Effector memory CD4-positive, alpha-beta T cell (primary cell): Measurements from ENCODE around the gene RGL1.

Experiments
- DNase-seq, 3 donors: peaks; one replicate each; pipeline ENCODE4 v3.0.0-alpha.2; 2020
- H3K27ac ChIP-seq: 2 replicates; pipeline ENCODE4 v1.7.0; 2013; ENCODE audit warnings: mild to moderate bottlenecking, low read length, moderate library complexity; ENCODE audit not compliant: insufficient read depth, poor library complexity, severe bottlenecking
- H3K27me3 ChIP-seq: replicated peaks from 2 replicates; pipeline ENCODE4 v1.7.0; 2013; ENCODE audit warnings: mild to moderate bottlenecking, low read length; ENCODE audit not compliant: insufficient read depth, control insufficient read depth, poor library complexity, severe bottlenecking
- H3K36me3 ChIP-seq: 2 replicates; pipeline ENCODE4 v1.7.0; 2013; ENCODE audit warnings: mild to moderate bottlenecking, low read length, moderate library complexity; ENCODE audit not compliant: control insufficient read depth, insufficient read depth
- H3K4me1 ChIP-seq: 2 replicates; pipeline ENCODE4 v1.7.0; 2013; ENCODE audit warnings: low read length, mild to moderate bottlenecking; ENCODE audit not compliant: control insufficient read depth, insufficient read depth, poor library complexity, severe bottlenecking
- H3K4me3 ChIP-seq: 2 replicates; pipeline ENCODE4 v1.7.0; 2013; ENCODE audit warnings: low read length, low read depth, mild to moderate bottlenecking; ENCODE audit not compliant: insufficient read depth, poor library complexity, severe bottlenecking
- H3K9me3 ChIP-seq: 2 replicates; pipeline ENCODE4 v1.7.0; 2013; ENCODE audit warnings: mild to moderate bottlenecking, low read length, moderate library complexity; ENCODE audit not compliant: control insufficient read depth

The RGL1 gene

GRCh38 chr1:183850852-183851251 lies 45.9 kb downstream of the RGL1 start:
- H3K9me3 ChIP-seq: no peaks in the 10 kb centered on the region
- DNase-seq: no peak
- no peaks in the 10 kb centered on the region for H3K27me3 ChIP-seq
- H3K27ac ChIP-seq: no peak overlapping the region
- no peak overlapping the region for H3K4me3 ChIP-seq
- no peaks in the 10 kb centered on the region for H3K4me1 ChIP-seq
- no peaks in the 10 kb centered on the region for H3K36me3 ChIP-seq

- no peak for DNase-seq
- Histone ChIP-seq H3K27ac (no peak overlapping the region), H3K4me3 (no peak overlapping the region), H3K9me3 (no peaks in the 10 kb centered on the region), H3K27me3 (no peaks in the 10 kb centered on the region), H3K36me3 (no peaks in the 10 kb centered on the region), H3K4me1 (no peaks in the 10 kb centered on the region)
Observed at GRCh38 chr1:183859119-183859518, 54.2 kb downstream of the RGL1 start.

GRCh38 chr1:183859831-183860230 lies 54.9 kb downstream of the RGL1 start:
- H3K9me3 ChIP-seq: no peaks in the 10 kb centered on the region
- DNase-seq: no peak
- no peaks in the 10 kb centered on the region for H3K27me3 ChIP-seq

GRCh38 chr1:183862967-183863366 lies 58.0 kb downstream of the RGL1 start:
- Histone ChIP-seq H3K27ac (no peak overlapping the region), H3K9me3 (no peaks in the 10 kb centered on the region), H3K36me3 (no peaks in the 10 kb centered on the region), H3K4me1 (no peaks in the 10 kb centered on the region), H3K27me3 (no peaks in the 10 kb centered on the region), H3K4me3 (no peak overlapping the region)
- DNase-seq: no peak

More at GRCh38 chr1:183859831-183860230, 54.9 kb downstream of the RGL1 start:
- Histone ChIP-seq H3K4me3 (no peak overlapping the region), H3K36me3 (no peaks in the 10 kb centered on the region), H3K27ac (no peak overlapping the region), H3K4me1 (no peaks in the 10 kb centered on the region)

GRCh38 chr1:183863852-183864251 lies 58.9 kb downstream of the RGL1 start:
- DNase-seq: no peak
- Histone ChIP-seq H3K9me3 (no peaks in the 10 kb centered on the region), H3K27me3 (no peaks in the 10 kb centered on the region), H3K4me3 (no peak overlapping the region), H3K27ac (no peak overlapping the region), H3K4me1 (no peaks in the 10 kb centered on the region), H3K36me3 (no peaks in the 10 kb centered on the region)

GRCh38 chr1:183864611-183865010 lies 59.7 kb downstream of the RGL1 start:
- H3K27ac ChIP-seq: no peak overlapping the region

GRCh38 chr1:183869230-183869629 lies 64.3 kb downstream of the RGL1 start:
- Histone ChIP-seq H3K4me3 (no peak overlapping the region), H3K27ac (no peak overlapping the region), H3K4me1 (no peaks in the 10 kb centered on the region), H3K27me3 (no peaks in the 10 kb centered on the region), H3K36me3 (no peaks in the 10 kb centered on the region), H3K9me3 (no peaks in the 10 kb centered on the region)
- no peak for DNase-seq

More at GRCh38 chr1:183864611-183865010, 59.7 kb downstream of the RGL1 start:
- H3K36me3 ChIP-seq: no peaks in the 10 kb centered on the region
- no peaks in the 10 kb centered on the region for H3K4me1 ChIP-seq
- H3K27me3 ChIP-seq: no peaks in the 10 kb centered on the region
- DNase-seq: no peak
- no peaks in the 10 kb centered on the region for H3K9me3 ChIP-seq
- H3K4me3 ChIP-seq: no peak overlapping the region

GRCh38 chr1:183869664-183870063 lies 64.7 kb downstream of the RGL1 start:
- H3K4me1 ChIP-seq: no peaks in the 10 kb centered on the region
- no peak for DNase-seq
- no peaks in the 10 kb centered on the region for H3K27me3 ChIP-seq
- H3K36me3 ChIP-seq: no peaks in the 10 kb centered on the region
- no peak overlapping the region for H3K27ac ChIP-seq
- no peak overlapping the region for H3K4me3 ChIP-seq
- H3K9me3 ChIP-seq: no peaks in the 10 kb centered on the region

- H3K27ac ChIP-seq: no peak overlapping the region
- DNase-seq: no peak
- H3K36me3 ChIP-seq: no peaks in the 10 kb centered on the region
- no peaks in the 10 kb centered on the region for H3K27me3 ChIP-seq
- H3K4me3 ChIP-seq: no peak overlapping the region
- H3K9me3 ChIP-seq: no peaks in the 10 kb centered on the region
- no peaks in the 10 kb centered on the region for H3K4me1 ChIP-seq
Observed at GRCh38 chr1:183870351-183871077, 65.6 kb downstream of the RGL1 start.

- H3K4me3 ChIP-seq: no peak overlapping the region
- H3K27me3 ChIP-seq: no peaks in the 10 kb centered on the region
- H3K9me3 ChIP-seq: no peaks in the 10 kb centered on the region
- no peak overlapping the region for H3K27ac ChIP-seq
- no peaks in the 10 kb centered on the region for H3K4me1 ChIP-seq
- no peaks in the 10 kb centered on the region for H3K36me3 ChIP-seq
- DNase-seq: no peak
Observed at GRCh38 chr1:183871142-183871541, 66.2 kb downstream of the RGL1 start.
